K562 (cell line): ENCODE results near the gene RTL10. TPM values are rescaled to one million over a fixed set of nuclear protein-coding genes. Genes with fewer than 3 reads are reported as not detected.
A peak's percentile ranks its signal among the peaks of the same experiment; 100 is the strongest.

Source experiments
- ATAC-seq: fragments of 200-7000 bp; cut with Tn5 transposase; 3 replicates; pipeline ENCODE4 v1.9.1; 2020; ENCODE audit warnings: moderate library complexity
- BruUV-seq: library from RNA; stranded (reverse); fragments of 400-500 nt; replicated peaks from 2 replicates; lab custom pipeline; 2021; lab: Mats Ljungman, UMichigan
- CTCF ChIA-PET: fragments of 300-600 bp; formaldehyde crosslinking; extraction: SDS; loops from one replicate; lab custom pipeline; 2021; ENCODE audit warnings: low intra/inter-chr PET ratio; lab: Yijun Ruan, JAX
- POLR2A ChIA-PET: fragments of 300-600, 350-650 bp; sonication (Branson Sonifier 250); formaldehyde crosslinking; extraction: SDS; loops from one replicate; lab custom pipeline; 2021; ENCODE audit warnings: antibody characterized with exemption, inconsistent platforms; lab: Yijun Ruan, JAX
- DNase-seq, 4 experiments: peaks; one replicate each; pipeline versions ENCODE4 v3.0.0 to v3.0.0-alpha.2; 2011 to 2018; ENCODE audit warnings: low spot score in 3 of 4, mixed read lengths in 3 of 4; ENCODE audit errors: extremely low read depth in 1 of 4
- FAIRE-seq: peaks from 2 replicates; lab custom pipeline; 2011; peaks lifted over from hg19 to GRCh38; lab: Jason Lieb, UNC
- H2AFZ ChIP-seq: 2 replicates; pipeline ENCODE4 v1.6.0; 2011; ENCODE audit warnings: low read depth, low read length, control low read depth, inconsistent platforms
- H3K27ac ChIP-seq: fragments of 200-600 bp; 3 replicates; pipeline ENCODE4 v1.8.0; 2011; ENCODE audit warnings: low read depth, mild to moderate bottlenecking, control low read depth, inconsistent platforms, low read length, moderate library complexity, mixed read lengths; ENCODE audit errors: extremely low read depth
- H3K27me3 ChIP-seq, 2 experiments: fragments of 300-600 bp in 1 of 2; 2 replicates in 1 of 2; 3 replicates in 1 of 2; pipeline versions ENCODE4 v1.6.0 to v1.8.0; 2011; ENCODE audit warnings: inconsistent platforms in 2 of 2, low read length in 2 of 2, mild to moderate bottlenecking in 1 of 2, mixed read lengths in 1 of 2, moderate library complexity in 1 of 2; ENCODE audit not compliant: control insufficient read depth in 2 of 2, insufficient read depth in 2 of 2
- H3K36me3 ChIP-seq: fragments of 300-600 bp; 3 replicates; pipeline ENCODE4 v1.8.0; 2011; ENCODE audit warnings: mild to moderate bottlenecking, low read length, inconsistent platforms; ENCODE audit not compliant: control insufficient read depth, insufficient read depth
- H3K4me1 ChIP-seq, 2 experiments: fragments of 200-600 bp in 1 of 2; replicated peaks in 1 of 2; 2 replicates in 1 of 2; 3 replicates in 1 of 2; pipeline versions ENCODE4 v1.5.1 to v1.8.0; 2011; ENCODE audit warnings: inconsistent platforms in 2 of 2, low read length in 2 of 2, mild to moderate bottlenecking in 1 of 2, mixed read lengths in 1 of 2, moderate library complexity in 1 of 2; ENCODE audit not compliant: control insufficient read depth in 2 of 2, insufficient read depth in 2 of 2
- H3K4me2 ChIP-seq: 2 replicates; pipeline ENCODE4 v1.6.1; 2011; ENCODE audit warnings: low read length, control low read depth, inconsistent platforms, mixed read lengths; ENCODE audit not compliant: insufficient read depth
- H3K4me3 ChIP-seq: fragments of 200-600 bp; sonication (generic), shearing (Covaris generic); 2 replicates; pipeline ENCODE4 v1.5.1; 2016; ENCODE audit warnings: control low read depth, inconsistent platforms
- H3K79me2 ChIP-seq: fragments of 200-600 bp; 3 replicates; pipeline ENCODE4 v1.8.0; 2011; ENCODE audit warnings: low read length, inconsistent platforms; ENCODE audit not compliant: control insufficient read depth, insufficient read depth
- H3K9ac ChIP-seq, 2 experiments: 2 replicates each; pipeline versions ENCODE4 v1.6.0 to v1.6.1; 2011; ENCODE audit warnings: low read depth in 2 of 2, low read length in 2 of 2, control low read depth in 1 of 2, inconsistent platforms in 1 of 2, mild to moderate bottlenecking in 1 of 2, mixed read lengths in 1 of 2; ENCODE audit not compliant: insufficient read depth in 1 of 2
- H3K9me1 ChIP-seq: one replicate; pipeline ENCODE4 v1.6.0; 2011; ENCODE audit warnings: inconsistent platforms, mild to moderate bottlenecking, low read length, moderate library complexity; ENCODE audit not compliant: control insufficient read depth, insufficient read depth
- H3K9me3 ChIP-seq: replicated peaks from 2 replicates; pipeline ENCODE4 v1.5.1; 2011; ENCODE audit warnings: low read depth, low read length, inconsistent platforms; ENCODE audit not compliant: control insufficient read depth, insufficient read depth
- H4K20me1 ChIP-seq: replicated peaks from 2 replicates; pipeline ENCODE4 v1.6.1; 2011; ENCODE audit warnings: low read length, inconsistent platforms, mixed read lengths; ENCODE audit not compliant: control insufficient read depth, insufficient read depth
- POLR2G ChIP-seq: fragments of 200-400 bp; formaldehyde crosslinking; IDR thresholded peaks from 2 replicates; pipeline ENCODE4 v1.6.1; 2017; ENCODE audit warnings: low read depth, mild to moderate bottlenecking, antibody characterized with exemption, low read length, moderate library complexity
- PRMT5 ChIP-seq: sonication (generic); formaldehyde crosslinking; IDR thresholded peaks from 2 replicates; pipeline ENCODE4 v1.5.0; 2020; ENCODE audit warnings: missing genetic modification reagents
- RBFOX2 ChIP-seq: fragments of 200-400 bp; formaldehyde crosslinking; IDR thresholded peaks from 2 replicates; pipeline ENCODE4 v1.6.1; 2017; ENCODE audit warnings: low read depth, mild to moderate bottlenecking, low read length, moderate library complexity
- SETDB1 ChIP-seq: IDR thresholded peaks from one replicate; pipeline ENCODE4 v1.6.1; 2012; ENCODE audit warnings: low read length, control low read depth, inconsistent platforms
- SOX6 ChIP-seq: fragments of 450-650 bp; IDR thresholded peaks from 2 replicates; pipeline ENCODE4 v1.6.1; 2014; ENCODE audit warnings: mild to moderate bottlenecking
- WHSC1 ChIP-seq: IDR thresholded peaks from one replicate; pipeline ENCODE4 v1.6.1; 2012; ENCODE audit warnings: low read length, control low read depth, inconsistent platforms
- WGBS: fragments of 100-300 bp; shearing (Covaris generic); methylation state at CpG from one replicate; pipeline ENCODE4 v1.1.6; 2016; ENCODE audit warnings: low coverage, mixed read lengths; ENCODE audit not compliant: insufficient coverage; ENCODE audit errors: missing lambda C conversion rate; 5-methylcytosine and 5-hydroxymethylcytosine counted together
- in situ Hi-C: fragments of 300-500 bp; cut with MboI; formaldehyde crosslinking; loops from 4 replicates; pipeline ENCODE4 v1.15.0; 2018; ENCODE audit warnings: inconsistent platforms, mixed read lengths
- intact Hi-C: fragments of 100-400 bp; cut with micrococcal nuclease; formaldehyde crosslinking; loops from 2 replicates; pipeline ENCODE4 v1.14.2; 2022
- polyA plus RNA-seq, 8 experiments: library from polyadenylated mRNA; depleted of rRNA in 4 of 8; stranded (reverse) in 5 of 8; unstranded in 3 of 8; fragments of >200 nt; fragmentation: Nextera tagmentation in 2 of 8; fragmentation: Illumina TruSeq in 1 of 8; extraction: Ambion mirVana in 2 of 8; extraction: Trizol in 1 of 8; gene quantifications; 2 replicates each; pipeline versions ENCODE4 v1.2.1 to v1.2.3, GENCODE V29; 2011 to 2014; ENCODE audit warnings: inconsistent platforms in 1 of 8, missing spikeins in 1 of 8
- total RNA-seq, 7 experiments: library from RNA; depleted of rRNA in 6 of 7; stranded (reverse); fragments of >200 nt in 6 of 7; fragmentation: Illumina TruSeq in 2 of 7; extraction: Trizol in 2 of 7; gene quantifications; 2 replicates each; pipeline versions ENCODE4 v1.2.1 to v1.2.3, GENCODE V29; 2011 to 2021; ENCODE audit warnings: low replicate concordance in 1 of 7

Gene RTL10
- total and polyA plus RNA-seq, 9 of the 15 experiments (the other 6 are each of a cell fraction or from before 2014, with no cell fraction given) = 19.8 to 75.5 (median 32.5) TPM

DNA sequence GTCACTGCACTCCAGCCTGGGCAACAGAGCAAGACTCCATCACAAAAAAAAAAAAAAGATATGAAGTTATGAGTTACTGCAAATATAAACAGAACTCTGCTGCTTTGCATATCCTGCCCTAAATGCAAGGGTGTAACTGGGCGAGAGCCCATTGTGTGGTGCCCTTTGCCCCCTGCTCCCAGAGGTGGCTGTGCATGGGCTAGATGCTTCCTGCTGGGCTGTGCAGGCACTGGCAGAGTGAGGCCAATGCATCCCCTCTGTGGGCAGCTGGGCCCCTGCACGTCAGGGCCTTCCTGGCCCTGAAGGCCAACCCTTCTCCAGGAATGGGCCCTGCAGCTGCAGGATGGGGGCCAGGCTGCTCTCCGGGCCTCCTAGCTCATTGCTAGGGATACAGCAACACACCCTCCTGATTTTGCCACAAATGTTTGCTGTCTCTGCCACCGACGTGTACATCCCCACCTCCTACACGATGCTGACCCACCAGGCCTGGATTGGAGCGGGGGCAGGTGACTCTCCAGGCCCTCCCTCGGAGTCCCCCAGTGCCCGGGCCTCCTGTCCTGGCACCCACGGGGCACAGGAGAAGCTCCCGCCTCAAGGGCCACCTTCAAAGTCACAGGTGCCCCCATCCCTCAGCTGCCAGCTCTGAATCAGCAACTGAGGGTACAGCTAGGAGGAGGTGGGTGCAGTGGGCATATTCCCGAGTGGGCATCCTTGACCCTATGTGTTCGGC is 46.2 kb upstream of the RTL10 start:
- ATAC-seq = no peak
- Histone ChIP-seq H4K20me1 (peaks cover 12% of the 10 kb centered on the region), H3K27ac (no peak overlapping the region), H3K9me3 (no peaks in the 10 kb centered on the region), H3K79me2 (no peaks in the 10 kb centered on the region), H3K9ac (peak overlapping the region in 1 of 2 experiments; percentile 26; a peak in 2 of 4 replicates), H3K36me3 (peaks cover 13% of the 10 kb centered on the region; the same call in 2 of the 3 replicates), H3K4me2 (no peak overlapping the region), H3K4me1 (peaks cover 0 to 52% of the 10 kb centered on the region in 2 experiments; a peak in 2 of 5 replicates), H3K9me1 (no peaks in the 10 kb centered on the region), H3K4me3 (no peak overlapping the region), H2AFZ (no peak overlapping the region), H3K27me3 (no peaks in the 10 kb centered on the region)
- TF ChIP-seq WHSC1 (peak; percentile 15), RBFOX2 (0 out of 2 replicates have a peak, but pooled peaks have one; percentile 6), SETDB1 (peak; percentile 87), POLR2G (peak; percentile 31; the same call in 1 of the 2 replicates), SOX6 (no peak), PRMT5 (CRISPR knock-in tag) (0 out of 2 replicates have a peak, but pooled peaks have one; percentile 25)
- no peak for FAIRE-seq
- 58% methylated on average over 13 of the region's 13 CpGs for WGBS
- BruUV-seq = no TSS peak
- in situ Hi-C loops (no loop called here), intact Hi-C loops (no loop called here)
- POLR2A ChIA-PET = interaction anchor here (0.6 to 11.2 kb wide), 16 partner anchors 10 to 315 kb away, joined by 3 to 141 read pairs (median 4); no protein-coding TSS in a partner anchor
- CTCF ChIA-PET = no interaction called here
- no peak for DNase-seq
